IPS-15b (cell line): ENCODE data around the gene RGS7.

Source experiments
- H3K27me3 ChIP-seq: one replicate; pipeline ENCODE4 v1.6.1; 2013; ENCODE audit warnings: low read length; ENCODE audit not compliant: control insufficient read depth, insufficient read depth
- H3K36me3 ChIP-seq: one replicate; pipeline ENCODE4 v1.6.1; 2013; ENCODE audit warnings: low read length; ENCODE audit not compliant: control insufficient read depth, insufficient read depth
- H3K4me1 ChIP-seq: one replicate; pipeline ENCODE4 v1.6.1; 2013; ENCODE audit warnings: mild to moderate bottlenecking, low read length; ENCODE audit not compliant: control insufficient read depth, insufficient read depth
- H3K4me3 ChIP-seq: one replicate; pipeline ENCODE4 v1.5.1; 2013; ENCODE audit warnings: low read depth, low read length
- H3K9ac ChIP-seq: one replicate; pipeline ENCODE4 v1.6.1; 2013; ENCODE audit warnings: low read depth, mild to moderate bottlenecking, low read length
- H3K9me3 ChIP-seq: one replicate; pipeline ENCODE4 v1.6.1; 2013; ENCODE audit warnings: mild to moderate bottlenecking, low read length; ENCODE audit not compliant: control insufficient read depth, insufficient read depth

RGS7 gene

GRCh38 chr1:241129207-241129960 is 227.6 kb downstream of the RGS7 start:
- H3K36me3 ChIP-seq, result no peaks in the 10 kb centered on the region
- no peaks in the 10 kb centered on the region for H3K9me3 ChIP-seq

GRCh38 chr1:241125286-241125685 is 231.7 kb downstream of the RGS7 start:
- Histone ChIP-seq H3K27me3 (no peaks in the 10 kb centered on the region), H3K9me3 (no peaks in the 10 kb centered on the region), H3K4me3 (no peak overlapping the region), H3K4me1 (peaks cover 4% of the 10 kb centered on the region), H3K9ac (no peak overlapping the region), H3K36me3 (no peaks in the 10 kb centered on the region)

More at GRCh38 chr1:241129207-241129960, 227.6 kb downstream of the RGS7 start:
- H3K27me3 ChIP-seq, result no peaks in the 10 kb centered on the region
- H3K4me3 ChIP-seq, result no peak overlapping the region
- no peak overlapping the region for H3K9ac ChIP-seq
- peaks cover 4% of the 10 kb centered on the region for H3K4me1 ChIP-seq

DNA sequence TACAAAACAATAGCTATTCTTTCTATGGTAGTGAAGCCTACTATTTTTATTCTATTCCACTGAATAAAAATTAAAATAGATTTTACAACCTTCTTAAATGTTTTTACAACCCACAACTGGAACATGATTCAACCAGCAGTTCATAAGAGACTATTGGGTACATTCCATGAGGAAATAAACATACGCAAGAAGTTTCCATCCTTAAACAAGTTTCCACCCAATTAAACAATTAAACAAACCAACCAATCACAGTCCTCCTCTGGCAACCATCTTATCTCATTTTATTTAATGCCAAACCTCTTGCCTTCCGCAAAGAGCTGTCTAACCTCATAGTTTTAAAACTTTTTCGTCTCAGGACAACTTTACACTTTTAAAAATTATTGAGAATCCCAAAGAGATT is 239.0 kb downstream of the RGS7 start:
- no peaks in the 10 kb centered on the region for H3K27me3 ChIP-seq
- no peak overlapping the region for H3K9ac ChIP-seq
- H3K9me3 ChIP-seq, result no peaks in the 10 kb centered on the region
- peaks cover 11% of the 10 kb centered on the region for H3K4me1 ChIP-seq
- no peak overlapping the region for H3K4me3 ChIP-seq
- H3K36me3 ChIP-seq, result no peaks in the 10 kb centered on the region

GRCh38 chr1:241115784-241116183 is 241.2 kb downstream of the RGS7 start:
- Histone ChIP-seq H3K9me3 (no peaks in the 10 kb centered on the region), H3K4me3 (no peak overlapping the region)

GRCh38 chr1:241114699-241115233 is 242.2 kb downstream of the RGS7 start:
- Histone ChIP-seq H3K4me3 (no peak overlapping the region), H3K9me3 (no peaks in the 10 kb centered on the region), H3K27me3 (no peaks in the 10 kb centered on the region), H3K4me1 (peaks cover 11% of the 10 kb centered on the region), H3K9ac (no peak overlapping the region), H3K36me3 (no peaks in the 10 kb centered on the region)

More at GRCh38 chr1:241115784-241116183, 241.2 kb downstream of the RGS7 start:
- Histone ChIP-seq H3K36me3 (no peaks in the 10 kb centered on the region), H3K9ac (no peak overlapping the region), H3K4me1 (peaks cover 11% of the 10 kb centered on the region), H3K27me3 (no peaks in the 10 kb centered on the region)

- no peaks in the 10 kb centered on the region for H3K9me3 ChIP-seq
- H3K4me1 ChIP-seq, result peaks cover 11% of the 10 kb centered on the region
- H3K4me3 ChIP-seq, result no peak overlapping the region
- H3K36me3 ChIP-seq, result no peaks in the 10 kb centered on the region
- no peaks in the 10 kb centered on the region for H3K27me3 ChIP-seq
- no peak overlapping the region for H3K9ac ChIP-seq
Observed at GRCh38 chr1:241113557-241113956, 243.4 kb downstream of the RGS7 start.

DNA sequence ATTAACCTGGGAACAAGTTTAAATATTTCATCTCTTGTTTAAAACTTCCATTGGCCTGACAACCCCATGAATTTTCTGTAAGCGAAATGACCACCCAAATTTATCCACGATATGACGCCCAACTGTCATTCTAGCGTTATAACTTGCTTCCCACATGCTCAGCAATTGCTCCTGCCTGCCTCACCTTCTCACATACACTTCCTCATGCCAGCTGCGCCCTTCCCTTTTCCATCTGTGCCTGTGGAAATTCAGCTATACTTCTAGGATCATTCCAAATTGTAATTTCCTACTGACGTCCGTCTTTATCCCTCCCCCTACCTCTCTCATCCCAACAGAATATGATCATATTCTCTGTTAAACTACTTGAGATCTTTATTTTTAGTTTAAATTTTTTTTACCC is 248.0 kb downstream of the RGS7 start:
- no peaks in the 10 kb centered on the region for H3K9me3 ChIP-seq
- H3K27me3 ChIP-seq, result no peaks in the 10 kb centered on the region
- no peaks in the 10 kb centered on the region for H3K36me3 ChIP-seq
- peaks cover under 1% of the 10 kb centered on the region for H3K4me1 ChIP-seq
- no peak overlapping the region for H3K9ac ChIP-seq
- no peak overlapping the region for H3K4me3 ChIP-seq

DNA sequence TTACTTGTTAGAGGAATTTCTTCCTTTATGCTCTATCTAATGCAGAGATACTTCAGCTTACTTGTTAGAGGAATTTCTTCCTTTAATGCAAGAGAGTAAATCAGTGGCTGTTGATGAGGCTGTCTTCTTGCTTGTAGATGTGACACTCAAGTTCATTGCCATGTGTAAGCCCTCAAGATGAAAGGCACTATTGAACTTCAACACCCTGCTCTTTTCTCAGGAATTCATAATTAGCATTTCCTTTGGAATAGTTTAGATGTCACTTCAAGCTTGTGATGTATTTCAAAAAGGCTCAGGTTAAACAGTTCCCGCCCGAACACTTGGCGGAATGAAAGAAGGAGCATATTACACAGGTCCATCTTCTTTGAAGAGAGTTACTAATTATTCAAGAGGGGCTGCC is 251.9 kb downstream of the RGS7 start:
- Histone ChIP-seq H3K4me1 (no peaks in the 10 kb centered on the region), H3K9ac (no peak overlapping the region), H3K36me3 (no peaks in the 10 kb centered on the region), H3K9me3 (no peaks in the 10 kb centered on the region), H3K4me3 (no peak overlapping the region), H3K27me3 (no peaks in the 10 kb centered on the region)

GRCh38 chr1:241102664-241103063 is 254.3 kb downstream of the RGS7 start:
- Histone ChIP-seq H3K4me3 (no peak overlapping the region), H3K9ac (no peak overlapping the region), H3K9me3 (no peaks in the 10 kb centered on the region), H3K36me3 (no peaks in the 10 kb centered on the region), H3K27me3 (no peaks in the 10 kb centered on the region), H3K4me1 (no peaks in the 10 kb centered on the region)

GRCh38 chr1:241101622-241102021 is 255.4 kb downstream of the RGS7 start:
- no peaks in the 10 kb centered on the region for H3K27me3 ChIP-seq
- no peaks in the 10 kb centered on the region for H3K9me3 ChIP-seq
- no peaks in the 10 kb centered on the region for H3K36me3 ChIP-seq
- H3K9ac ChIP-seq, result no peak overlapping the region
- no peaks in the 10 kb centered on the region for H3K4me1 ChIP-seq
- H3K4me3 ChIP-seq, result no peak overlapping the region

GRCh38 chr1:241097479-241097878 is 259.5 kb downstream of the RGS7 start:
- H3K9me3 ChIP-seq, result no peaks in the 10 kb centered on the region
- no peaks in the 10 kb centered on the region for H3K4me1 ChIP-seq
- no peak overlapping the region for H3K9ac ChIP-seq
- H3K27me3 ChIP-seq, result no peaks in the 10 kb centered on the region
- no peaks in the 10 kb centered on the region for H3K36me3 ChIP-seq
- no peak overlapping the region for H3K4me3 ChIP-seq

DNA sequence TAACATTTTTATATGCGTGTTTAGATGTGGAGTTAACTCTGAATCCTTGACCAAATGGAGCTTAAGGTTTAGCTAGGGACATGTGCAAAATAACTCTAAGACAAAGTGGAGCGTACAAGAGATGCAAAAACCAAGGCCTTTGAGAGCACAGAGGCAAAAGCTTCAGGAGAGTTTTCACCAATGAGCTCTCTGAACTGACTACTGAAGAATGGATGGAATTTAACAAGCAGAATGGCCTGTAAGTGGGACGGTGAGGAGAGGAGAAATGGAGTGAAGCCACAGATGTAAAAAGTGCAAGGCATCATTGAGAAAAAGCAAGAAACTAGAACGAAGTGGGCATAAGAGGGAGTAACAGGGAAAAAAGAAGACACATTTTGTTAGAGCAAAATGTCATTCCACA is 260.0 kb downstream of the RGS7 start:
- H3K27me3 ChIP-seq, result no peaks in the 10 kb centered on the region
- H3K9ac ChIP-seq, result no peak overlapping the region
- H3K4me1 ChIP-seq, result no peaks in the 10 kb centered on the region
- no peaks in the 10 kb centered on the region for H3K36me3 ChIP-seq
- H3K4me3 ChIP-seq, result no peak overlapping the region
- H3K9me3 ChIP-seq, result no peaks in the 10 kb centered on the region
